T-helper 22 cell (primary cell): ENCODE measurements around the gene CDK16.
A peak's percentile ranks its signal among the peaks of the same experiment; 100 is the strongest.

Experiments used
- DNase-seq: peaks from one replicate; pipeline ENCODE4 v3.0.0-alpha.2; 2020; ENCODE audit warnings: low read depth

CDK16 gene

GRCh38 chrX:47209508-47210238 lies 8.8 kb upstream of the CDK16 start:
- no peak for DNase-seq

- no peak for DNase-seq
These were observed 7.6 kb upstream of the CDK16 start for GRCh38 chrX:47210661-47211425.

GRCh38 chrX:47212381-47213293 lies 5.8 kb upstream of the CDK16 start:
- DNase-seq = no peak

GRCh38 chrX:47214435-47215077 lies 3.9 kb upstream of the CDK16 start:
- no peak for DNase-seq

- DNase-seq = no peak
These were observed 3.1 kb upstream of the CDK16 start for GRCh38 chrX:47215291-47215900.

- DNase-seq = no peak
These were observed 2.0 kb upstream of the CDK16 start for GRCh38 chrX:47216393-47216925.

GRCh38 chrX:47217121-47217851 lies 1.2 kb upstream of the CDK16 start:
- DNase-seq = peak; percentile 10

GRCh38 chrX:47217852-47218279 lies 615 bp upstream of the CDK16 start:
- DNase-seq = peak; percentile 99

GRCh38 chrX:47218920-47219815 lies 687 bp downstream of the CDK16 start:
- DNase-seq = peak; percentile 43

GRCh38 chrX:47221756-47222155 lies 3.3 kb downstream of the CDK16 start:
- DNase-seq = no peak

- no peak for DNase-seq
These were observed 4.4 kb downstream of the CDK16 start for GRCh38 chrX:47222751-47223350.

- no peak for DNase-seq
These were observed 5.2 kb downstream of the CDK16 start for GRCh38 chrX:47223476-47224250.

GRCh38 chrX:47224266-47224895 lies 5.9 kb downstream of the CDK16 start:
- DNase-seq = no peak

GRCh38 chrX:47224896-47225290 lies 6.4 kb downstream of the CDK16 start:
- DNase-seq = no peak

GRCh38 chrX:47226071-47226470 lies 7.6 kb downstream of the CDK16 start:
- no peak for DNase-seq

- DNase-seq = no peak
These were observed 8.3 kb downstream of the CDK16 start for GRCh38 chrX:47226531-47227333.

- no peak for DNase-seq
These were observed 8.8 kb downstream of the CDK16 start for GRCh38 chrX:47227334-47227583.
